ENCODE results near the gene AURKAIP1. TPM values are rescaled to one million over a fixed set of nuclear protein-coding genes. Genes with fewer than 3 reads are reported as not detected.
A peak's percentile ranks its signal among the peaks of the same experiment; 100 is the strongest.
"Not testable (repeated sequence)": the region's sequence is repeated elsewhere in the genome, so short reads cannot be mapped to it uniquely, and the experiment has no call there.

Gene AURKAIP1
- 180 and 360 TPM in 2 replicates for total RNA-seq (2014; rRNA removed; shearing (Covaris generic))

GRCh38 chr1:1374929-1375662 lies at the start of gene AURKAIP1:
Gene AURKAIP1 (minus strand): TSS chr1:1375207. CDS start chr1:1374756, 451 bp downstream.
- Histone ChIP-seq H3K4me1 (replicated peaks) (peaks cover 36% of the 10 kb centered on the region), H3K27ac (peak within 1 kb of the TSS; percentile 86), H3K27me3 (replicated peaks) (no peaks in the 10 kb centered on the region), H3K9me3 (replicated peaks) (no peaks in the 10 kb centered on the region), H3K4me3 (peak within 1 kb of the TSS; percentile 88), H3K36me3 (peaks cover 54% of the 10 kb centered on the region)
- DNase-seq (ENCODE audit: low read depth in 1 of 2, low spot score in 2 of 2), result peak; percentile 98 to 100

DNA sequence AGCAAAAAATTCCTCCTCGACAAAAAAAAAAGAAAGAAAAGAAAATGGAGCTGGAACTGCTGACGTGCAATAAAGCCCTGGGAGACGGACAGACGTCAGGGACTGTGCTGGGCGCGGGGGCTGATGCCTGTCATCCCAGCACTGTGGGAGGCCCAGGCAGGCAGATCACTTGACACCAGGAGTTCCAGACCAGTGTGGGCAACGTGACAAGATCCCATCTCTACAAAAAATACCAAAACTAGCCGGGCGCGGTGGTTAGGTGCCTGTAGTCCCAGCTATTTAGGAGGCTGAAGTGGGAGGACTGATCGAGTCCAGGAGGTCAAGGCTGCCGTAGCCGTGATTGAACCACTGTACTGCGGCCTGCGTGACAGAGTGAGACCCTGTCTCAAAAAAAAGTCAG lies 49.7 kb upstream of the AURKAIP1 start:
- no peaks in the 10 kb centered on the region for H3K9me3 ChIP-seq (replicated peaks)
- DNase-seq (ENCODE audit: low read depth in 1 of 2, low spot score in 2 of 2), result no peak
- H3K4me3 ChIP-seq, result no peak overlapping the region
- no peak overlapping the region for H3K27ac ChIP-seq
- no peaks in the 10 kb centered on the region for H3K27me3 ChIP-seq (replicated peaks)
- H3K36me3 ChIP-seq, result no peaks in the 10 kb centered on the region
- H3K4me1 ChIP-seq (replicated peaks), result peaks cover 10% of the 10 kb centered on the region

GRCh38 chr1:1423245-1423597 lies 48.2 kb upstream of the AURKAIP1 start:
- Histone ChIP-seq H3K27me3 (replicated peaks) (no peaks in the 10 kb centered on the region), H3K4me1 (replicated peaks) (peaks cover 7% of the 10 kb centered on the region), H3K36me3 (no peaks in the 10 kb centered on the region), H3K4me3 (no peak overlapping the region), H3K27ac (no peak overlapping the region), H3K9me3 (replicated peaks) (no peaks in the 10 kb centered on the region)
- no peak for DNase-seq (ENCODE audit: low read depth in 1 of 2, low spot score in 2 of 2)

GRCh38 chr1:1422465-1423244 lies 47.6 kb upstream of the AURKAIP1 start:
- no peaks in the 10 kb centered on the region for H3K27me3 ChIP-seq (replicated peaks)
- peaks cover 7% of the 10 kb centered on the region for H3K4me1 ChIP-seq (replicated peaks)
- H3K36me3 ChIP-seq, result no peaks in the 10 kb centered on the region
- no peak overlapping the region for H3K4me3 ChIP-seq
- DNase-seq (ENCODE audit: low read depth in 1 of 2, low spot score in 2 of 2), result peak in 1 of 2 experiments; percentile 50
- H3K27ac ChIP-seq, result no peak overlapping the region
- no peaks in the 10 kb centered on the region for H3K9me3 ChIP-seq (replicated peaks)

GRCh38 chr1:1421907-1422464 lies 47.0 kb upstream of the AURKAIP1 start:
- Histone ChIP-seq H3K9me3 (replicated peaks) (no peaks in the 10 kb centered on the region), H3K4me3 (no peak overlapping the region), H3K27me3 (replicated peaks) (no peaks in the 10 kb centered on the region), H3K36me3 (no peaks in the 10 kb centered on the region), H3K27ac (no peak overlapping the region), H3K4me1 (replicated peaks) (peaks cover 7% of the 10 kb centered on the region)
- no peak for DNase-seq (ENCODE audit: low read depth in 1 of 2, low spot score in 2 of 2)

DNA sequence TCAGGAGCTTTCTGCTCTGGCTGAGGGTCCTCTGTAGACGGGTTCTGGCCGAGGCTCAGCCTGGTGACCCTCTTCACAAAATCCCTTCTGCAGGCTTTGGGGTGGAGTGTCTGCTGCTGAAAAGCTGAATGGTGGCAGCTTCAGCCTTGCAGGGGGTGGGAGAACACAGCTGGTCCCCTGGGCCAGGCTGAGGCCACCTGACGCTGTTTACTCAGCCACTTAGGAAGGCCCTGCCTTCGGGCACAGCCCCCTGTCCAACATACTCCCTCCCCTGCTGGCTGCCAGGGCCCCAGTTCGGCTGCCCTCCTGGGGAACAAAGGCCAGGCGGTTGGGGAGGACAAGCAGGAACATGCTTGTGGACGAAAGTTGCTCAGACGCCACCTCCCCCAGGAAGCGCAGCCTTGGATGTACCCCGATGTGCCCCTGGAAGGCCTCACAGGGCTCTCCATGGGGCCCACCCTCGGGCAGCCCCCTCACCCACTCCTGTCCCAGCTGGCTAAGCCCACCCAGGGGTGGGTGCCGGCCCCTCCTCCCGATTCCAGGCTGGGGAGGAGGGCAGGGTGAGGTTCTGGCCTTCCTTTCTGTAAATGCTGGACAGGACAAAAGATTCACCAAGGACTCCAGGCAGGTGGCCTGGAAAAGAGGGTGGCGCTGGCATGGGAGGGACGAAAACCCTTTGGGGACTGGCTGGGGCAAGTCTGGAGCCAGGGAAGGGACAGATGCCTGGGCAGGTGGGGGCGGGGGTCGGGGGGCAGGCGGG lies 46.3 kb upstream of the AURKAIP1 start, which contains the start of gene ANKRD65:
Gene ANKRD65 (minus strand): TSS at position 130 of the 760 bp plus-strand sequence. CDS start 271 bp downstream, outside the sequence.
- Histone ChIP-seq H3K9me3 (replicated peaks) (no peaks in the 10 kb centered on the region), H3K36me3 (no peaks in the 10 kb centered on the region), H3K27me3 (replicated peaks) (no peaks in the 10 kb centered on the region), H3K4me1 (replicated peaks) (peaks cover 7% of the 10 kb centered on the region), H3K27ac (no peak within 1 kb of the TSS), H3K4me3 (no peak within 1 kb of the TSS)
- DNase-seq (ENCODE audit: low read depth in 1 of 2, low spot score in 2 of 2), result no peak

DNA sequence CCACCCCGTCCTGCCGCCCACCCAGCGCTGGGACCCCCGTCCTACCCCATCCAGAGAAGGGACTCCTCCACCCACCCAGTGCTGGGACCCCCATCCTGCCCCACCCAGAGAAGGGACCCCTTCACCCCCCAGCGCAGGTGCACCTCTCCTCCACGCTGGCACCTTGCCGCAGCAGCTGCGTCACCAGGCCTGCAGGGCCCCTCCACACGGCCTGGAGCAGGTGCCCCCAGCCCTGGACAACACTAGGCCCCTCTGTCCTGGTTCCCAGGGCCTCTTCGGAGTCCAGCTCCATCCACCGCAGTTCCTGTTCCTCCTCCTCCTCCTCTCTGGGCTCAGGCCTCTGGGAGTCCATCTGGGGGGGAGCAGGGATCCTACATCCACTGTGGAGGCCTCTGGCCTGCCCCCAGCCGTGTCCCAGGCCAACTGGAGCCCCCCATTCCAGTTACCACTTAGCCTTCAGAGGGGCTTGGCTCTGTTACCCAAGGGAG lies 45.7 kb upstream of the AURKAIP1 start:
- Histone ChIP-seq H3K27ac (no peak overlapping the region), H3K4me3 (no peak overlapping the region), H3K4me1 (replicated peaks) (peaks cover 7% of the 10 kb centered on the region), H3K36me3 (no peaks in the 10 kb centered on the region), H3K9me3 (replicated peaks) (no peaks in the 10 kb centered on the region), H3K27me3 (replicated peaks) (no peaks in the 10 kb centered on the region)
- no peak for DNase-seq (ENCODE audit: low read depth in 1 of 2, low spot score in 2 of 2)

DNA sequence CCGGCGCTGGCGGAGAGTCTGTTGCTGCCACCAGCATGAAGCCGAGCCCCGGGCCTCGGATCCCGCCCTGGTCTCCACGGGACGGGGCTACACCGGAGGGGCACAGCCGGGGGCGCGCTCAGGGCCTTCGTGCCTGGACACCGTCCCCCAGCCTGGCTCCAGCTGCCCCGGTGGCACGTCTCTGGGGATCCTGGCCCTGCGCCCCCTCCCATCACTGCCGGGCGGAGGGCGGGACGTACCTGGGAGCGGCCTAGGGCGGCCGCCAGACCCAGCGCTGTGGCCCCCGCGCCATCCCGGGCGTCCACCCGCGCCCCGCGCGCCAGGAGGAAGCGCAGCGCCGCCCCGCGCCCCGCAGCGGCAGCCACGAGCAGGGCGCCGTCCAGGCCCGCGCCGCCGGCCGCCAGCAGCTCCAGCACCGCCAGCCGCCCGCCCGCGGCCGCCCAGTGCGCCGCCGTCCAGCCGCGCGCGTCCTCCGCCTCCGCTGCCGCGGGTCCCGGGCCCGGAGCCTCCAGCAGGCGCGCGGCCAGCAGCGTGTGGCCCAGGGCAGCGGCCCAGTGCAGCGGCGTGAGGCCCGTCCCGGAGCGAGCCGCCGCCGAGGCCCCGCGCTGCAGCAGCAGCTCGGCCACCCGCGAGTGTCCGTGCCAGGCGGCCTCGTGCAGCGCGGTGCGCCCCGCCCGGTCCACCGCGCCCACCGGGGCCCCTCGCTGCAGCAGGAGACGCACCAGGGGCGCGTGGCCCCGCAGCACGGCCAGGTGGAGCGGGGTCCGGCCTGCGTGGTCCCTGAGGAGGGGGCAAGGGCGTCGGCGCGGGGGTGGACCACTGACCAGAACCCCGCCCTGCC lies 45.0 kb upstream of the AURKAIP1 start:
- Histone ChIP-seq H3K9me3 (replicated peaks) (no peaks in the 10 kb centered on the region), H3K27ac (no peak overlapping the region), H3K4me1 (replicated peaks) (peaks cover 7% of the 10 kb centered on the region), H3K36me3 (no peaks in the 10 kb centered on the region), H3K27me3 (replicated peaks) (no peaks in the 10 kb centered on the region), H3K4me3 (no peak overlapping the region)
- DNase-seq (ENCODE audit: low read depth in 1 of 2, low spot score in 2 of 2), result no peak

DNA sequence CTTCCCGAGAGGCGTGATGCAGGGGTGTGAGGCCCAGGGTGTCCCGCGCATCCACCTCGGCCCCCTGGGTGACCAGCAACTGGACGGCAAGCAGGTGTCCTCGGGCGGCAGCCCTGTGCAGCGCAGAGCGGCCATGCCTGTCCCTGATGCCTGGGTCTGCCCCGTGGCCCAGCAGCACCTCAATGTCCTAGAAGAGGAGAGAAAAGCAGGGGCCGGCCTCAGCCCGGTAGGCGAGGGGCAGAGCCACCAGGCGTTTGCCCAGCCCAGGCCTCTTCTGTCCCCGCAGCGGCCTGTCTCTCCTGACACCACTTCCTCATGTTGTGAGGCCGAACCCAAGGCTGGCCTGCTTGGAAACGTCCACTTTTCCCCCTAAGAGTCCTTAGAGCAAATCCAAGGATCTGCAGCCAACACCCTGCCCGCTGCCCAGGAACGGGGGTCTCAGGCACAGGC lies 44.4 kb upstream of the AURKAIP1 start:
- Histone ChIP-seq H3K27ac (no peak overlapping the region), H3K4me1 (replicated peaks) (peaks cover 7% of the 10 kb centered on the region), H3K9me3 (replicated peaks) (no peaks in the 10 kb centered on the region), H3K27me3 (replicated peaks) (no peaks in the 10 kb centered on the region), H3K4me3 (no peak overlapping the region), H3K36me3 (no peaks in the 10 kb centered on the region)
- DNase-seq (ENCODE audit: low read depth in 1 of 2, low spot score in 2 of 2), result no peak

DNA sequence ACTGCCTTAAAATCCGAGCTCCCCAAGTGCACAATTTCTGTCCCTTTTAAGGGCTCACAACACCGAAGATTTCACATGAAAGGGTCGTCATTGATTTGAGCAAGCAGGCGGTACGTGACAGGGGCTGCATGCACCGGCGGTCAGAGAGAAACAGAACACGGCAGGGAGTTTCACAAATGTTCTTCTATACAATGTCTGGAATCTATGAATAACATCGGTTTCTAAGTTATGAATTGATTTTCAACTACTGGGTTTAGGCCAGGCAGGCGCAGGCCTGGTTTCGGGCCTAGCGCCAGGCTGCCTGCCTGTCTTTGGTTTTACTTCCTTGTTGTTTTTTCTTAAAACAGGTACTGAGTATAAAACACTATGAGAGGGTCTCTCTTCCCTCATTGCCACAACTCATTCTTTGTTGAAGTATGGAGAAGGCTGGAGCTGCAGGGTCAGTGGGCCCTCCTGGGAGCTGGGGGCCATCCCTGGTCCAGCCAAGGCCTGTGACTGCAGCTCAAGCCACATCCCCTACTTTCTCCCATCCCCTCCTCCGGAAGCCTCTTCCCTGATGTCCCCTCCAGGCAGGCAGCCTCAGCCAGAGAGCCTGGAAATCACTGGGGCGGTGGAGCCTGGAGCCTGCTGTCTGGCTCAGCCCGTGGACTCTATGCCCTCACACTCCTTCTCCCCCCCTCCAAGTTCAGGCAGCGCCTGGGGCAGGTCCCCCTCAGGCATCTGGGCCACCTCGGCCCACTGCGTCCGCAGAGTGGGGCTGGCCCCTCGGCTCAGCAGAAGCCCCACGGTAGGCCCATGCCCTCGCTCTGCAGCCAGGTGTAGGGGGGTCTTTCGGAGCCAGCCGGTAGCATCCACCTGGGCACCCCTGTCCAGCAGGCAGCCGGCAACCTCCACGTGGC lies 43.7 kb upstream of the AURKAIP1 start:
- Histone ChIP-seq H3K27ac (no peak overlapping the region), H3K27me3 (replicated peaks) (no peaks in the 10 kb centered on the region), H3K36me3 (no peaks in the 10 kb centered on the region), H3K4me3 (no peak overlapping the region), H3K9me3 (replicated peaks) (no peaks in the 10 kb centered on the region), H3K4me1 (replicated peaks) (peaks cover 7% of the 10 kb centered on the region)
- DNase-seq (ENCODE audit: low read depth in 1 of 2, low spot score in 2 of 2), result no peak

GRCh38 chr1:1417825-1418463 lies 42.9 kb upstream of the AURKAIP1 start:
- H3K27ac ChIP-seq; H3K36me3 ChIP-seq; H3K27me3 ChIP-seq (replicated peaks); H3K9me3 ChIP-seq (replicated peaks); H3K4me1 ChIP-seq (replicated peaks); DNase-seq (ENCODE audit: low read depth in 1 of 2, low spot score in 2 of 2); H3K4me3 ChIP-seq: not testable (repeated sequence)

DNA sequence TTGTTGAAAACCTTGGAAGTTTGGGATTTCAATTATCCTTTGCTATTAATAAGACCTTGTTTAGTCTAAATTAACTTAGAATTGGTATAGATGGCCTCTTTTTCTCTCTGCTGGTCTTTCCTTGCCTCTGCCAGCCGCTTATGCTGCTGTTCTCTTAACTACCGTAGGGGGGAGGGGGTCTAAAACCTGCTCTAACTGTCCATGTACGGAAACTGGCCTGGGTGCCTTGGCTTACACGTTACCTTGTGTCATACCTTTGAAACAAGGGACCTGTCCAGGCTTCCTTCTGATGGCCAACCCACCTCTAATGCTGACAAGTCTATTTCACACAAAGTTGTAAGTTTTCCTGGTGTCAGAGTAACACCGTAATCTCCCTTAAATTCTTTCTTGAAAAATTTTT lies 42.4 kb upstream of the AURKAIP1 start:
- H3K4me3 ChIP-seq; H3K4me1 ChIP-seq (replicated peaks); H3K27ac ChIP-seq; H3K9me3 ChIP-seq (replicated peaks); DNase-seq (ENCODE audit: low read depth in 1 of 2, low spot score in 2 of 2); H3K36me3 ChIP-seq; H3K27me3 ChIP-seq (replicated peaks): not testable (repeated sequence)

Data from SJSA1 (cell line).